DND-41 (cell line): ENCODE data around the gene LHCGR.

Source experiments
- ATAC-seq: fragments of 200-7000 bp; cut with Tn5 transposase; 3 replicates; pipeline ENCODE4 v1.9.1; 2021; ENCODE audit warnings: low read depth; ENCODE audit not compliant: insufficient read depth
- DNase-seq: peaks from one replicate; pipeline ENCODE4 v3.0.0-alpha.2; 2020
- H2AFZ ChIP-seq: 2 replicates; pipeline ENCODE4 v1.6.0; 2012; ENCODE audit warnings: low read depth, low read length
- H3K27ac ChIP-seq: 2 replicates; pipeline ENCODE4 v1.5.1; 2012; ENCODE audit warnings: low read length, inconsistent platforms
- H3K27me3 ChIP-seq: fragments of 200-600 bp; sonication (generic); 2 replicates; pipeline ENCODE4 v1.6.0; 2012; ENCODE audit warnings: low read length, mild to moderate bottlenecking, inconsistent platforms; ENCODE audit not compliant: insufficient read depth, poor library complexity
- H3K36me3 ChIP-seq: 2 replicates; pipeline ENCODE4 v1.5.1; 2012; ENCODE audit warnings: low read length, inconsistent platforms; ENCODE audit not compliant: insufficient read depth
- H3K4me1 ChIP-seq: 2 replicates; pipeline ENCODE4 v1.5.1; 2012; ENCODE audit warnings: mild to moderate bottlenecking, low read length; ENCODE audit not compliant: insufficient read depth
- H3K4me2 ChIP-seq: 2 replicates; pipeline ENCODE4 v1.6.0; 2012; ENCODE audit warnings: mild to moderate bottlenecking, moderate library complexity, low read length, inconsistent platforms; ENCODE audit not compliant: insufficient read depth
- H3K4me3 ChIP-seq, 2 experiments: fragments of 200-600 bp in 1 of 2; shearing (Covaris generic) in 1 of 2; 2 replicates each; pipeline ENCODE4 v1.5.1; 2012 to 2016; ENCODE audit warnings: inconsistent platforms in 2 of 2, low read length in 2 of 2, mild to moderate bottlenecking in 2 of 2, low read depth in 1 of 2, moderate library complexity in 1 of 2
- H3K79me2 ChIP-seq: 2 replicates; pipeline ENCODE4 v1.6.0; 2012; ENCODE audit warnings: low read length, inconsistent platforms; ENCODE audit not compliant: insufficient read depth
- H3K9ac ChIP-seq: 2 replicates; pipeline ENCODE4 v1.6.0; 2012; ENCODE audit warnings: low read depth, mild to moderate bottlenecking, inconsistent platforms, low read length, moderate library complexity
- H3K9me3 ChIP-seq: 2 replicates; pipeline ENCODE4 v1.5.1; 2012; ENCODE audit warnings: low read length, moderate library complexity, mild to moderate bottlenecking, inconsistent platforms; ENCODE audit not compliant: insufficient read depth, severe bottlenecking
- H4K20me1 ChIP-seq: 2 replicates; pipeline ENCODE4 v1.6.0; 2012; ENCODE audit warnings: low read length; ENCODE audit not compliant: insufficient read depth
- EZH2 ChIP-seq: IDR thresholded peaks from 3 replicates; pipeline ENCODE4 v1.6.1; 2012; ENCODE audit warnings: borderline replicate concordance, low read depth, mild to moderate bottlenecking, moderate library complexity, low read length, inconsistent platforms; ENCODE audit not compliant: severe bottlenecking
- TF ChIP-seq, protein P1 (sequence below): IDR thresholded peaks from 2 replicates; pipeline ENCODE4 v1.5.1; 2012; ENCODE audit warnings: borderline replicate concordance, low read length, moderate library complexity, mild to moderate bottlenecking; ENCODE audit not compliant: poor library complexity, severe bottlenecking; ENCODE audit errors: extremely low read depth

LHCGR gene

GRCh38 chr2:48695991-48696390 is 59.5 kb downstream of the LHCGR start:
- ATAC-seq: no peak
- H3K4me1 ChIP-seq: no peaks in the 10 kb centered on the region

DNA sequence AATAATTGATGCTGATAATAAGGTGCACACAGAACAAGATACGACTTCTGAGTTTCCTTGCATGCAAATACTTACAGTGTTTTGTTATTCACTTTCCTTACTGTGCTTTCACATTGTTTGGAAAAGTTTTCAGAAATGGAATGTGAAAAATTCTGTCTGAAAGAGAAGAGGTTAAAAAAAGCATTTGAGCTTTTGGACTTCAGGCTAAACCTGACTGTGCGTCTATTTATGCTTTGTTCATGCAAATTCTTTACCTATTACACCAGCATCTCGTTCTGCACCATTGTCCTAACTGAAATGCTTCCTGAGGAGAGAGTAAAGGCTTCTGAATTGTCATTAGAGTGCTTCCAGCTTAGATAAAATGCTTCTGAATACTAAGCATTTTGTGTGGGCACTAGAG is 61.4 kb downstream of the LHCGR start:
- TF ChIP-seq EZH2: no peak
- TF ChIP-seq, protein P1, sequence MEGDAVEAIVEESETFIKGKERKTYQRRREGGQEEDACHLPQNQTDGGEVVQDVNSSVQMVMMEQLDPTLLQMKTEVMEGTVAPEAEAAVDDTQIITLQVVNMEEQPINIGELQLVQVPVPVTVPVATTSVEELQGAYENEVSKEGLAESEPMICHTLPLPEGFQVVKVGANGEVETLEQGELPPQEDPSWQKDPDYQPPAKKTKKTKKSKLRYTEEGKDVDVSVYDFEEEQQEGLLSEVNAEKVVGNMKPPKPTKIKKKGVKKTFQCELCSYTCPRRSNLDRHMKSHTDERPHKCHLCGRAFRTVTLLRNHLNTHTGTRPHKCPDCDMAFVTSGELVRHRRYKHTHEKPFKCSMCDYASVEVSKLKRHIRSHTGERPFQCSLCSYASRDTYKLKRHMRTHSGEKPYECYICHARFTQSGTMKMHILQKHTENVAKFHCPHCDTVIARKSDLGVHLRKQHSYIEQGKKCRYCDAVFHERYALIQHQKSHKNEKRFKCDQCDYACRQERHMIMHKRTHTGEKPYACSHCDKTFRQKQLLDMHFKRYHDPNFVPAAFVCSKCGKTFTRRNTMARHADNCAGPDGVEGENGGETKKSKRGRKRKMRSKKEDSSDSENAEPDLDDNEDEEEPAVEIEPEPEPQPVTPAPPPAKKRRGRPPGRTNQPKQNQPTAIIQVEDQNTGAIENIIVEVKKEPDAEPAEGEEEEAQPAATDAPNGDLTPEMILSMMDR: no peak
- Histone ChIP-seq H3K27ac (no peak overlapping the region), H3K4me3 (no peak overlapping the region), H3K36me3 (no peaks in the 10 kb centered on the region), H3K9ac (no peak overlapping the region), H3K4me2 (no peak overlapping the region), H2AFZ (no peak overlapping the region), H3K9me3 (no peaks in the 10 kb centered on the region), H3K79me2 (no peaks in the 10 kb centered on the region), H3K4me1 (no peaks in the 10 kb centered on the region), H4K20me1 (no peaks in the 10 kb centered on the region), H3K27me3 (peaks cover 3% of the 10 kb centered on the region)
- ATAC-seq (no peak), DNase-seq (no peak)

More at GRCh38 chr2:48695991-48696390, 59.5 kb downstream of the LHCGR start:
- Histone ChIP-seq H2AFZ (no peak overlapping the region), H3K9ac (no peak overlapping the region), H3K4me2 (no peak overlapping the region), H3K27me3 (peaks cover 6% of the 10 kb centered on the region), H3K9me3 (no peaks in the 10 kb centered on the region), H3K27ac (no peak overlapping the region), H4K20me1 (no peaks in the 10 kb centered on the region), H3K79me2 (no peaks in the 10 kb centered on the region), H3K4me3 (no peak overlapping the region), H3K36me3 (no peaks in the 10 kb centered on the region)
- DNase-seq: no peak
- TF ChIP-seq EZH2: no peak
- TF ChIP-seq, protein P1: no peak

- Histone ChIP-seq H3K79me2 (no peaks in the 10 kb centered on the region), H2AFZ (no peak overlapping the region), H3K4me1 (no peaks in the 10 kb centered on the region), H3K27ac (no peak overlapping the region), H4K20me1 (no peaks in the 10 kb centered on the region), H3K9ac (no peak overlapping the region), H3K4me3 (no peak overlapping the region), H3K27me3 (peaks cover 3% of the 10 kb centered on the region), H3K9me3 (no peaks in the 10 kb centered on the region), H3K36me3 (no peaks in the 10 kb centered on the region), H3K4me2 (no peak overlapping the region)
- DNase-seq: no peak
- TF ChIP-seq, protein P1: no peak
- TF ChIP-seq EZH2: no peak
- ATAC-seq: no peak
Measured at GRCh38 chr2:48693645-48694044, 61.9 kb downstream of the LHCGR start.

DNA sequence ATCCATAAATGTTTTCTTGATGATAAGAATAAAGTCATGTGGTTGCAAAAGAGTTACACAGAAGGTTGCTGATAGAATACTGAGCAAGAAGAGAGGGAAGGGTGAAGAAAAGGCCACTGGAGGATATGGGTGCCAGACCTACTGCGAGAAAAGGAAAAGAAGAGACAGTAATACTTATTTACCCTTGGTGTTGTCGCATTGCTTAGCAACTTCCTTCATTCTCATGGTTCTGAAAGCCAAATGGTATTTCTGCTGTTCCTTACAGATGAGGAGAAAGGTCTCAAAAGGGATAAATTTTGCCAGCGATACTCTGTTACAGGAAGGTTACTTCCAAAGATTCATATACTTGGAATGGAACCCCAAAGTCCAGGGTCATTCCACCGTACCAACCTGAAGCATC is 62.5 kb downstream of the LHCGR start:
- Histone ChIP-seq H4K20me1 (no peaks in the 10 kb centered on the region), H3K36me3 (no peaks in the 10 kb centered on the region), H3K27me3 (peaks cover 3% of the 10 kb centered on the region), H2AFZ (no peak overlapping the region), H3K79me2 (no peaks in the 10 kb centered on the region), H3K4me3 (no peak overlapping the region), H3K27ac (no peak overlapping the region), H3K4me1 (no peaks in the 10 kb centered on the region), H3K9me3 (no peaks in the 10 kb centered on the region), H3K4me2 (no peak overlapping the region), H3K9ac (no peak overlapping the region)
- DNase-seq (no peak), ATAC-seq (no peak)
- TF ChIP-seq, protein P1: no peak
- TF ChIP-seq EZH2: no peak
